Lower lobe of right lung (tissue), 2 donors: ENCODE data around the gene CHST7. TPM values are rescaled to one million over a fixed set of nuclear protein-coding genes. Genes with fewer than 3 reads are reported as not detected.

Experiments used
- ATAC-seq, 2 donors: fragments of 200-7000 bp; cut with Tn5 transposase; one replicate each; pipeline ENCODE4 v1.9.1; 2020 to 2022; ENCODE audit warnings: mild to moderate bottlenecking in 2 of 2, moderate library complexity in 2 of 2
- DNase-seq: peaks from one replicate; pipeline ENCODE4 v3.0.0-alpha.2; 2020
- H3K27ac ChIP-seq: fragments of 200-600 bp; one replicate; pipeline ENCODE4 v1.8.0; 2022
- H3K27me3 ChIP-seq: fragments of 200-600 bp; one replicate; pipeline ENCODE4 v1.8.0; 2022; ENCODE audit warnings: low read depth
- H3K36me3 ChIP-seq: fragments of 200-600 bp; one replicate; pipeline ENCODE4 v1.8.0; 2022; ENCODE audit warnings: mild to moderate bottlenecking
- H3K4me1 ChIP-seq: fragments of 200-600 bp; one replicate; pipeline ENCODE4 v1.8.0; 2022
- H3K4me3 ChIP-seq: fragments of 200-600 bp; one replicate; pipeline ENCODE4 v1.8.0; 2022; ENCODE audit warnings: mild to moderate bottlenecking
- H3K9me3 ChIP-seq: fragments of 200-600 bp; one replicate; pipeline ENCODE4 v1.8.0; 2022
- intact Hi-C: fragments of 100-400 bp; cut with DNase I; formaldehyde crosslinking; loops from one replicate; pipeline ENCODE4 v1.11.0; 2022
- total RNA-seq: library from RNA; stranded (reverse); fragmentation: NEBNext Ultra II Directional; extraction: Animal tissue kit (Norgen Biotek cat#: 25700); gene quantifications from one replicate; pipeline ENCODE4 v1.2.1, GENCODE V29; 2021
- TF ChIP-seq, protein P1 (sequence below): fragments of 200-600 bp; IDR thresholded peaks from one replicate; pipeline ENCODE4 v1.8.0; 2022; ENCODE audit warnings: antibody characterized with exemption, mild to moderate bottlenecking
- donor health status: DM: no; HTN: yes; CAD: no; lungs with severe emphysema.

CHST7 gene
- total RNA-seq, 1 donor from 2014 or later: 7.4 TPM

DNA sequence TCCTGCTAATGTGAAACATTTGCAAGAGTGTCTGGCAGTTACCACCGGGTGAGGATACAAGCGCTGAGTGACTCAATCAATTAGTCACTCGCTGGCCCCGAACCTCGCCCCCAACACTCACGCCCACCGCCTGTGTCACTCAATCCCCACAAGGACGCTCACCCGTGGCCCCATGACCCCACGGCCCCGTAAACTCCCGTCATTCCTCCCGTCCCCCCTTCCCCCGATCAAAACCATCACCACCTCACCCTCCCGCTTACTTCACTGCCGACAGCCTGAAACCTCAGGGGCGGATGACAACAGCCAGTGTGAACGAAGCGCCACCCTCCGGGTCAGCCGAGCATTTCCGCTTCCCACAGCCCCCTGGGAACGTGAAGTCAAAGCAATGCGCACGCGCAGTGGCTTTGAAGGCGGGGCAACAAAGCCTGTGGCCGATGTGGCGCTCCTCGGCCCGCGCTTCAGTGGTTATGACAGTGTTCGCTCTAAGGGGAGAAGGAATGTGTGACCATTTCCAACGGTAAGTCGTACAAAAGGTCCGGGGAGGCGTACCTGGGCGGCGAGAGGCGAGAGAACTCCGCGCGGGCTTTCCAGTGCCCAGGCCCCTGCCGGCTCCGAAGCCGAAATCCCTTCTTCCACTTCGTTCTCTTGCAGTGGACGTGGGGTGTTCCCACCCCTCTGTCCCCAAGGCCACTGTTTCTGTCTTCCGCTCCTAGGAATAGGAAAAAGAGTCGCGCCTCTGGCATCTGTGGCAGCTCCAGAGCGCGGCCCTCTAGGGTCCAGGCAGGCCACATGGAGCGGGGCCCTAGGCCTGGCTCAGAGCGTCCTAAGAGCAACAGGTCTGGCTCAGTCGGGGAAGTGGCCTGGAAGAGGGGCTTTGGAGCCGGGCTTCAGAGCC is 28.2 kb upstream of the CHST7 start, which contains the start of gene ZNF674:
TSS of gene ZNF674 (minus strand) at position 311 of the 895 bp plus-strand sequence. CDS start 3,334 bp downstream, outside the sequence.
- ATAC-seq (peak; percentile 98), DNase-seq (peak; percentile 94)
- TF ChIP-seq, protein P1, sequence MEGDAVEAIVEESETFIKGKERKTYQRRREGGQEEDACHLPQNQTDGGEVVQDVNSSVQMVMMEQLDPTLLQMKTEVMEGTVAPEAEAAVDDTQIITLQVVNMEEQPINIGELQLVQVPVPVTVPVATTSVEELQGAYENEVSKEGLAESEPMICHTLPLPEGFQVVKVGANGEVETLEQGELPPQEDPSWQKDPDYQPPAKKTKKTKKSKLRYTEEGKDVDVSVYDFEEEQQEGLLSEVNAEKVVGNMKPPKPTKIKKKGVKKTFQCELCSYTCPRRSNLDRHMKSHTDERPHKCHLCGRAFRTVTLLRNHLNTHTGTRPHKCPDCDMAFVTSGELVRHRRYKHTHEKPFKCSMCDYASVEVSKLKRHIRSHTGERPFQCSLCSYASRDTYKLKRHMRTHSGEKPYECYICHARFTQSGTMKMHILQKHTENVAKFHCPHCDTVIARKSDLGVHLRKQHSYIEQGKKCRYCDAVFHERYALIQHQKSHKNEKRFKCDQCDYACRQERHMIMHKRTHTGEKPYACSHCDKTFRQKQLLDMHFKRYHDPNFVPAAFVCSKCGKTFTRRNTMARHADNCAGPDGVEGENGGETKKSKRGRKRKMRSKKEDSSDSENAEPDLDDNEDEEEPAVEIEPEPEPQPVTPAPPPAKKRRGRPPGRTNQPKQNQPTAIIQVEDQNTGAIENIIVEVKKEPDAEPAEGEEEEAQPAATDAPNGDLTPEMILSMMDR: peak; percentile 40
- Histone ChIP-seq H3K27ac (peak within 1 kb of the TSS; percentile 82), H3K9me3 (no peaks in the 10 kb centered on the region), H3K36me3 (no peaks in the 10 kb centered on the region), H3K4me3 (peak within 1 kb of the TSS; percentile 79), H3K27me3 (no peaks in the 10 kb centered on the region), H3K4me1 (peaks cover 8% of the 10 kb centered on the region)
- intact Hi-C loops: no loop called here

DNA sequence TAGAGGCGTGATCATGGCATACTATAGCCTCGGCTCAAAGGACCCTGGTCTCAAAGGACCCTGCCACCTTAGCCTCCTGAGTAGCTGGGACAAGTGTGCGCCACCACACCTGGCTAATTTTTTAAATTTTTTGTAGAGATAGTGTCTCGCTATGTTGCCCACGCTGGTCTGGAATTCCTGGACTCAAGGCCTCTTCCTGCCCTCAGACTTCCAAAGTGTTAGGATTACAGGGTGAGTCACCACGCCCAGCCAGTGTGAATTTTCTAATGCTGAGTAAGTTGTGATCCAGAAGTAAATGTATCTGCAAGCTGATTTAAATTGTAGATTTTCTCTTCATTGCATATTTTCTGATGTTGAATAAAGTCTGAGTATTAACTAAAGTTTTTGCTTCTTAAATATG is 25.7 kb upstream of the CHST7 start:
- DNase-seq: no peak
- TF ChIP-seq, protein P1: no peak
- peaks cover 8% of the 10 kb centered on the region for H3K4me1 ChIP-seq
- intact Hi-C loops: no loop called here
- no peak overlapping the region for H3K27ac ChIP-seq
- no peaks in the 10 kb centered on the region for H3K9me3 ChIP-seq
- H3K4me3 ChIP-seq: no peak overlapping the region
- ATAC-seq: no peak
- no peaks in the 10 kb centered on the region for H3K36me3 ChIP-seq
- H3K27me3 ChIP-seq: no peaks in the 10 kb centered on the region

DNA sequence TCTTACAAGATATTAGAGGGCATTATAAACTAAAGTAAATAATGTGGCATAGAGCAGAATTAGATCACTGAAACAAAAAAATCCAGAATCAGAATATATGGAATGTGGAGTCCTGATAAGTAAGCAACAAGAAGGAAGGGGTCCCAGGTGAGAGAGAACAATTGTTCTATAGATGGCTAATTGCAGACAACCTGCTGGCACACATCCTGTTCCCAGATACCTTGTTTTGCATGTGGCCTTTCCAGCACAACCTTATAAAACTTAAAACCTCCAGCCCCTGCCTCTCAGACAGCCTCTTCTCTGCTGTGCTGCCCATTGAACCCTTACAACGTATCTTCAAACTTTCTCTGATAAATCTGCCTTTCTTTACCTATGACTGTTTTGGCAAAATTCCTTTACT is 23.7 kb upstream of the CHST7 start:
- DNase-seq (no peak), ATAC-seq (no peak)
- no peak overlapping the region for H3K27ac ChIP-seq
- no peaks in the 10 kb centered on the region for H3K27me3 ChIP-seq
- H3K36me3 ChIP-seq: no peaks in the 10 kb centered on the region
- peaks cover 8% of the 10 kb centered on the region for H3K4me1 ChIP-seq
- intact Hi-C loops: no loop called here
- H3K9me3 ChIP-seq: no peaks in the 10 kb centered on the region
- TF ChIP-seq, protein P1: no peak
- no peak overlapping the region for H3K4me3 ChIP-seq

DNA sequence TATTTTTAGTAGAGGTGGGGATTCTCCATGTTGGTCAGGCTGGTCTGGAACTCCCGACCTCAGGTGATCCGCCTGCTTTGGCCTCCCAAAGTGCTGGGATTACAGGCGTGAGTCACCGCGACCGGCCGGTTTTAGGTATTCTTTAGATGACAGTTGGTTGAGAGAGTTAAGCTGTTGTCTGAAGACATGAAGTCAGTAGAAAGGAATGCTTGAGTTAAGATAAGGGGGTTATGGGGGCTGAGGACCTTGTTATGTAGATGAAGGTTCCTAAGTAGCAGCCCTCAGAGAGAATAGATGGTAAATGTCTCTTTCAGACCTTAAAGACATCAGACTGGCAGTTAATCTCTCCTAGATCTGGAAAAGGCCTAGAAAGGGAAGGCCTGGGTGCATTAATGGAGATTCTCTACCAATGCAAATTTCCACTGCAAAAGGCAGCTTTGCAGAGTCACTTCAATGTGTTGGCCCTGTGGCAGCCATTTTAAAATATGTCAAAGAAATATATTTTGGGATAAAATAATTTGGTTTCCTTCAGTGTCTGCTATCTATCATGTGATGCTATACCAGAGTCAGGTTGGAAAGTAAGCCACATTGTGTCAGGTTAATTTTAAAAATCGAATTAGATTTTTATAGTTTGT is 22.0 kb upstream of the CHST7 start:
- Histone ChIP-seq H3K4me3 (no peak overlapping the region), H3K9me3 (no peaks in the 10 kb centered on the region), H3K36me3 (no peaks in the 10 kb centered on the region), H3K27me3 (no peaks in the 10 kb centered on the region), H3K27ac (no peak overlapping the region), H3K4me1 (peaks cover 2% of the 10 kb centered on the region)
- intact Hi-C loops: no loop called here
- TF ChIP-seq, protein P1: no peak
- DNase-seq (no peak), ATAC-seq (no peak)

DNA sequence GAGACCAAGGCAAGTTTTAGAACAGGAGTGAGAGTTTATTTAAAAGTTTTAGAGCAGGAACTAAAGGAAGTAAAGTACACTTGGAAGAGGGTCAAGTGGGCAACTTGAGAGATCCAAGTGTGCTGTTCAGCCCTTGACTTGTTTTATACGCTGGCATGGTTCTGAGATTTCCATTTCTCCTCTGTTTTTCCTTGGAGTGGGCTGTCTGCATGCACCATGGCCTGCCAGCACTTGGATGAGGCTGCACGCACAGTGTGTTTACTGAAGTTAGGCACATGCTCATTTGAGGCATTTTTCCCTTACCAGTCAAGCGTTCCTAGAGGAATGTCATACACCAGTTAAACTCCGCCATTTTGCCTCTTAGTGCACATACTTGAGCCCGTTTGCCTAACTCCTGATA is 19.6 kb upstream of the CHST7 start:
- Histone ChIP-seq H3K27me3 (no peaks in the 10 kb centered on the region), H3K9me3 (no peaks in the 10 kb centered on the region), H3K4me1 (no peaks in the 10 kb centered on the region), H3K36me3 (no peaks in the 10 kb centered on the region), H3K4me3 (no peak overlapping the region), H3K27ac (no peak overlapping the region)
- peak; percentile 50 for DNase-seq
- peak; percentile 84 for ATAC-seq
- TF ChIP-seq, protein P1: no peak
- intact Hi-C loops: no loop called here
